ENCODE data around the gene SMOC1. TPM values are rescaled to one million over a fixed set of nuclear protein-coding genes. Genes with fewer than 3 reads are reported as not detected.

The SMOC1 gene, protein sequence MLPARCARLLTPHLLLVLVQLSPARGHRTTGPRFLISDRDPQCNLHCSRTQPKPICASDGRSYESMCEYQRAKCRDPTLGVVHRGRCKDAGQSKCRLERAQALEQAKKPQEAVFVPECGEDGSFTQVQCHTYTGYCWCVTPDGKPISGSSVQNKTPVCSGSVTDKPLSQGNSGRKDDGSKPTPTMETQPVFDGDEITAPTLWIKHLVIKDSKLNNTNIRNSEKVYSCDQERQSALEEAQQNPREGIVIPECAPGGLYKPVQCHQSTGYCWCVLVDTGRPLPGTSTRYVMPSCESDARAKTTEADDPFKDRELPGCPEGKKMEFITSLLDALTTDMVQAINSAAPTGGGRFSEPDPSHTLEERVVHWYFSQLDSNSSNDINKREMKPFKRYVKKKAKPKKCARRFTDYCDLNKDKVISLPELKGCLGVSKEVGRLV
- not detected for total RNA-seq
- not detected for polyA plus RNA-seq

DNA sequence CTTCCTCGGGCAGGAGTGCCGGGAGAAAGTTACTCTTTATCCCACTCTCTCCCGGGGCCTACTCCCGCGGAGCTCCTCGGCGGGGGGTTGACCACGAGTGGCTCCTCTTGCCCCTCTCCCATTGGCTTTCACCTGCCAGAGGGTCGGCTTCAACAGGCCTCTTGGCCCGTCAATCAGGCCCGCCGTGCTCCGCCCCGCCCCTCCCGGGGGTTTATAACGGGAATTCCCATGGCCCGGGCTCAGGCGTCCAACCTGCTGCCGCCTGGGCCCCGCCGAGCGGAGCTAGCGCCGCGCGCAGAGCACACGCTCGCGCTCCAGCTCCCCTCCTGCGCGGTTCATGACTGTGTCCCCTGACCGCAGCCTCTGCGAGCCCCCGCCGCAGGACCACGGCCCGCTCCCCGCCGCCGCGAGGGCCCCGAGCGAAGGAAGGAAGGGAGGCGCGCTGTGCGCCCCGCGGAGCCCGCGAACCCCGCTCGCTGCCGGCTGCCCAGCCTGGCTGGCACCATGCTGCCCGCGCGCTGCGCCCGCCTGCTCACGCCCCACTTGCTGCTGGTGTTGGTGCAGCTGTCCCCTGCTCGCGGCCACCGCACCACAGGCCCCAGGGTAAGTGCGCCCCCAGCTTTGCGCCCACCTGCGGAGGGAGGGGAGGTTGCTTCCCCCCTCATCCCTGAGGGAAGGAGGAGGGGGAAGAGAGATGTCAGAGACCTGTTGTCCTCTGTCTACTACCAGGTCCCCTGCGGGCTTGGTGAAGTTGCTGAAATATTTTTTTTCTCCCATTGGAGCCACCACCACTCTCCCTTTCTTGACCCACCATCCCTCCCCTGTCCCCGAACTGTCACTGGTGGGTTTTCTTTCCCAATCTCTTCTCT lies at the start of gene SMOC1:
SMOC1 (plus strand) TSS at position 242 of the 869 bp plus-strand sequence; CDS start at position 505, 263 bp downstream.
- no peak for ATAC-seq (ENCODE audit: low read depth in 2 of 2)
- Mint-ChIP-seq H3K27ac (no peak within 1 kb of the TSS), H3K4me3 (no peak within 1 kb of the TSS)

DNA sequence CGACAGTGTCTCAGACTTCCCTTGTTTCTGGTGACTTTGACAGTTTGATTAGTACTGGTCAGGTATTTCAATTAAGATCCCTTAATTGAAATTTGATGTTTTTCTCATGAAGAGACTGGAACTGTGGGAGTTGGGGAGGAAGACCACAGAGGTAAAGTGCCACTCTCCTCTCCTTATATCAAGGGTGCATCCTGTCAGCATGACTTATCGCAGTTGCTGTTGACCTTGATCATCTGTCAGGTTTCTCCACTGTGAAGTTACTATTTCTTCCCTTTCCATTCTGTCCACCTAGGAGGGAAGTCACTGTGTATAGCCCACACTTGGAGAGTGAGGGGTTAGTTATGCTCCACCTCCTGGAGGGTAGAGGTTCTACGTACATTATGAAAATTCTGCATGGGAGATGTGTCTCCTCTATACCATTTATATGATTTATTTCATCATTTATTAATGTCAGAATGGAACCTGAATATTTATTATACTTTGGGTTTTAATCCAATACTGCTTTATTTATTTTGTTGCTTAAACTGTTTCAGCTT lies 40.3 kb upstream of the SMOC1 start:
- Histone ChIP-seq H3K9me3 (ENCODE audit: control insufficient read depth in 2 of 2, low read length in 2 of 2) (no peaks in the 10 kb centered on the region), H3K4me1 (ENCODE audit: control insufficient read depth, insufficient read depth, low read length, poor library complexity, severe bottlenecking) (no peaks in the 10 kb centered on the region), H3K27me3 (ENCODE audit: control insufficient read depth, insufficient read depth, low read length) (peaks cover 16% of the 10 kb centered on the region), H3K4me3 (ENCODE audit: low read depth, low read length) (no peak overlapping the region), H3K27ac (ENCODE audit: insufficient read depth, low read length, poor library complexity, severe bottlenecking) (no peak overlapping the region), H3K36me3 (ENCODE audit: control insufficient read depth, insufficient read depth, low read length) (no peaks in the 10 kb centered on the region)
- Mint-ChIP-seq H3K4me3 (no peak overlapping the region), H3K36me3 (no peaks in the 10 kb centered on the region), H3K9me3 (peaks cover 0 to 1% (median 0%) of the 10 kb centered on the region in 7 donors), H3K4me1 (no peaks in the 10 kb centered on the region), H3K27me3 (peaks cover 5% of the 10 kb centered on the region), H3K27ac (no peak overlapping the region)
- ATAC-seq (ENCODE audit: low read depth in 2 of 2), result no peak
- no peak for DNase-seq

More for the DNA sequence above, at the start of gene SMOC1:
- Mint-ChIP-seq H3K36me3 (no peaks in the 10 kb centered on the region), H3K27me3 (peaks cover 70% of the 10 kb centered on the region), H3K9me3 (peaks cover 0 to 4% (median 0%) of the 10 kb centered on the region in 7 donors), H3K4me1 (peaks cover 0 to 4% (median 0%) of the 10 kb centered on the region in 4 donors)
- no peak for DNase-seq
- Histone ChIP-seq H3K4me3 (ENCODE audit: low read depth, low read length) (no peak within 1 kb of the TSS), H3K27ac (ENCODE audit: insufficient read depth, low read length, poor library complexity, severe bottlenecking) (no peak within 1 kb of the TSS), H3K27me3 (ENCODE audit: control insufficient read depth, insufficient read depth, low read length) (peaks cover 16% of the 10 kb centered on the region), H3K4me1 (ENCODE audit: control insufficient read depth, insufficient read depth, low read length, poor library complexity, severe bottlenecking) (no peaks in the 10 kb centered on the region), H3K36me3 (ENCODE audit: control insufficient read depth, insufficient read depth, low read length) (no peaks in the 10 kb centered on the region), H3K9me3 (ENCODE audit: control insufficient read depth in 2 of 2, low read length in 2 of 2) (no peaks in the 10 kb centered on the region)

DNA sequence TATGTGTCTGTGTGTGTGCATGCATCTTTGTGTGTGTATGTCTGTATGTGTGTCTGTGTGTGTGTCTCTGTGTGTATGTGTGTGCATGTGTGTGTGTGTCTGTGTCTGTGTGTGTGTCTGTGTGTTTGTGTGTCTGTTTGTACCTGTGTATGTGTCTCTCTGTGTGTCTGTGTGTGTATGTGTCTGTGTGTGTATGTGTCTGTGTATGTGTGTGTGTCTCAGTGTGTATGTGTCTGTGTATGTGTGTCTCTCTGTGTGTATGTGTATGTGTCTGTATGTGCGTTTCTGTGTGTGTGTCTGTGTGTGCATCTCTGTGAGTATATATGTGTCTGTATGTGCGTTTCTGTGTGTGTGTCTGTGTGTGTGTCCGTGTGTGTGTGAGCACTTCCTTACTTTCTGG lies 39.6 kb upstream of the SMOC1 start:
- H3K36me3 Mint-ChIP-seq, result no peaks in the 10 kb centered on the region
- H3K4me3 ChIP-seq (ENCODE audit: low read depth, low read length), result no peak overlapping the region
- DNase-seq, result no peak
- no peaks in the 10 kb centered on the region for H3K4me1 Mint-ChIP-seq
- H3K27me3 Mint-ChIP-seq, result peaks cover 5% of the 10 kb centered on the region
- no peaks in the 10 kb centered on the region for H3K4me1 ChIP-seq (ENCODE audit: control insufficient read depth, insufficient read depth, low read length, poor library complexity, severe bottlenecking)
- peaks cover 0 to 1% (median 0%) of the 10 kb centered on the region in 7 donors for H3K9me3 Mint-ChIP-seq
- no peak for ATAC-seq (ENCODE audit: low read depth in 2 of 2)
- peaks cover 16% of the 10 kb centered on the region for H3K27me3 ChIP-seq (ENCODE audit: control insufficient read depth, insufficient read depth, low read length)
- no peak overlapping the region for H3K4me3 Mint-ChIP-seq
- H3K27ac Mint-ChIP-seq, result no peak overlapping the region
- H3K27ac ChIP-seq (ENCODE audit: insufficient read depth, low read length, poor library complexity, severe bottlenecking), result no peak overlapping the region
- no peaks in the 10 kb centered on the region for H3K36me3 ChIP-seq (ENCODE audit: control insufficient read depth, insufficient read depth, low read length)
- no peaks in the 10 kb centered on the region for H3K9me3 ChIP-seq (ENCODE audit: control insufficient read depth in 2 of 2, low read length in 2 of 2)

DNA sequence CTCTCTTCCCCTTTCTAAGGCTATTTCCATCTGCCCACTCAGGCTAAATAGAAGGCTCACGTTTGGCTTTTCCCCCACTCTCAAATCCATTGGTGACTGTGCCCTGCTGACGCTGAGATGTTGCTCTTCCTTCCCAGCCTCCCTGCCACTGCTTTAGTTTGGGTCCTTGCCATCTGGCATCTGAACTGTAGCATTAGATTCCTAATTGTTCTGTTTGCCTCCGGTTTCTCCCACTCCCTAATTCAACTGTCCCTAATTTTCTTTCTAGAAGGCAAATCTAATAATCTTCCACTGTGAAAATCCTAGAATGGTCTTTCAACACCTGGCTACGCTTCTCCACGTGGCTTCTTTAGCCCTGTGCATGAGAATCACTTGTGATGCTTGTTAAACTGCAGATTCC lies 37.6 kb upstream of the SMOC1 start:
- Mint-ChIP-seq H3K4me3 (no peak overlapping the region), H3K36me3 (no peaks in the 10 kb centered on the region), H3K9me3 (peaks cover 0 to 1% (median 0%) of the 10 kb centered on the region in 7 donors), H3K27ac (no peak overlapping the region), H3K27me3 (peaks cover 5% of the 10 kb centered on the region), H3K4me1 (no peaks in the 10 kb centered on the region)
- no peaks in the 10 kb centered on the region for H3K36me3 ChIP-seq (ENCODE audit: control insufficient read depth, insufficient read depth, low read length)
- H3K9me3 ChIP-seq (ENCODE audit: control insufficient read depth in 2 of 2, low read length in 2 of 2), result no peaks in the 10 kb centered on the region
- H3K4me1 ChIP-seq (ENCODE audit: control insufficient read depth, insufficient read depth, low read length, poor library complexity, severe bottlenecking), result no peaks in the 10 kb centered on the region
- H3K27me3 ChIP-seq (ENCODE audit: control insufficient read depth, insufficient read depth, low read length), result peaks cover 19% of the 10 kb centered on the region
- DNase-seq, result no peak
- no peak overlapping the region for H3K4me3 ChIP-seq (ENCODE audit: low read depth, low read length)
- ATAC-seq (ENCODE audit: low read depth in 2 of 2), result no peak
- no peak overlapping the region for H3K27ac ChIP-seq (ENCODE audit: insufficient read depth, low read length, poor library complexity, severe bottlenecking)

DNA sequence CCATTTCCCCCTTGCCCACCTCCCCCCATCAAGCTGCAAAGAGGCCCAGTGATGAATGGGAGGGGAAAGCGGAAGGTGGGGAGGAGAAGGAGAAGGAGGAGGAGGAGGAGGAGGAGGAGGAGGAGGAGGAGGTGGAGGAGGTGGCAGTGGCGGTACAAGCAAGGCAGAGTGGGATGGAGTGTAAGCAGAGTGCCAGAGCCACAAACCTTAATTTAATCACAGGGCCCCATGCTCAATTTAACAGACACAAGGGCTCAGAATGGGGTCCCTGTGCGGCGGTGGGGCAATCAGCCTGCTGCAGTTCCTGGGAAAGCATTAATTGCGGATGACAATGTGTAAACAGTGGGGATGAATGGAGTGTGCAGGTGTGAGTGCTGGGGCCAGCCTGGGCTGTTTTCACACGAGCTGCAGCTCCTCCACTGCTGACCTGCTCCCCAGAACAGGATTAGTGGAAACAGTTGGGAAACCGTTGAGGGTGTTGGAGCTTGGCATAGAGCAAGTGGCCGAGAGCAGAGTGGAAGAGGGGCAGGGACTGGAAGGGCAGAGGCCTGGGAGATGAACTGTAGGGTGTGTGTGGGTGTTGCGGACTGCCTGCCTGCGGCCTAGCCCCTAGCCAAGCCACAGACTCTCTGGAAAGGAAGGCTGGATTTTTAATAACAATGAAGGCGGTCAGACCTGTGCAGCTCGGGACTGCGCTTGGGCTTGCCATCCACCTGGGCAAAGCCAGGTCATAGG lies 36.4 kb upstream of the SMOC1 start:
- Histone ChIP-seq H3K4me1 (ENCODE audit: control insufficient read depth, insufficient read depth, low read length, poor library complexity, severe bottlenecking) (no peaks in the 10 kb centered on the region), H3K9me3 (ENCODE audit: control insufficient read depth in 2 of 2, low read length in 2 of 2) (no peaks in the 10 kb centered on the region), H3K36me3 (ENCODE audit: control insufficient read depth, insufficient read depth, low read length) (no peaks in the 10 kb centered on the region), H3K4me3 (ENCODE audit: low read depth, low read length) (no peak overlapping the region), H3K27me3 (ENCODE audit: control insufficient read depth, insufficient read depth, low read length) (peaks cover 19% of the 10 kb centered on the region), H3K27ac (ENCODE audit: insufficient read depth, low read length, poor library complexity, severe bottlenecking) (no peak overlapping the region)
- no peaks in the 10 kb centered on the region for H3K36me3 Mint-ChIP-seq
- H3K27me3 Mint-ChIP-seq, result peaks cover 5% of the 10 kb centered on the region
- DNase-seq, result no peak
- no peak overlapping the region for H3K27ac Mint-ChIP-seq
- no peaks in the 10 kb centered on the region for H3K4me1 Mint-ChIP-seq
- H3K9me3 Mint-ChIP-seq, result peaks cover 0 to 1% (median 0%) of the 10 kb centered on the region in 7 donors
- H3K4me3 Mint-ChIP-seq, result no peak overlapping the region
- no peak for ATAC-seq (ENCODE audit: low read depth in 2 of 2)

DNA sequence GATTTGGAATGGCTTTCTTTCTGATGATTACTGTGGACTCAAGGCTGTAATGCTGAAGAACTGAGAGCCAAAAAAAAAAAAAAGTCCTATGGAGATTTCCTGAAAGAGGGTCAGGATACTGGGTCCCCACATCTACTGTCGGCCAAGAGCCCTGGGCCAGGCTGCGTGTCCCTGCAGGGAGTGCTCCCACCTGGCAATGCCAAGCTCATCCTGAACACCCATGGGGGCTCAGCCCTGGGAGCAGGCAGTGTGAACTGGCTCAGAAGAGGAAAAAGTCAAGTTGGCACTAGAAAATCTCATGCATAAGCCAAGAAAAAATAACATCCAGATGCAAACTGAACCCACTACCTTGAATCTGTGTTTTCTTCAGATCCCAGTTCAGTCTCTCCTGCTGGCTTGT lies 35.0 kb upstream of the SMOC1 start:
- H3K9me3 ChIP-seq (ENCODE audit: control insufficient read depth in 2 of 2, low read length in 2 of 2), result no peaks in the 10 kb centered on the region
- no peak overlapping the region for H3K27ac ChIP-seq (ENCODE audit: insufficient read depth, low read length, poor library complexity, severe bottlenecking)
- ATAC-seq (ENCODE audit: low read depth in 2 of 2) (no peak), DNase-seq (no peak)
- no peaks in the 10 kb centered on the region for H3K36me3 ChIP-seq (ENCODE audit: control insufficient read depth, insufficient read depth, low read length)
- Mint-ChIP-seq H3K9me3 (peaks cover 0 to 1% (median 0%) of the 10 kb centered on the region in 7 donors), H3K4me3 (no peak overlapping the region), H3K4me1 (no peaks in the 10 kb centered on the region), H3K27me3 (peaks cover 11% of the 10 kb centered on the region), H3K27ac (no peak overlapping the region), H3K36me3 (no peaks in the 10 kb centered on the region)
- no peak overlapping the region for H3K4me3 ChIP-seq (ENCODE audit: low read depth, low read length)
- H3K27me3 ChIP-seq (ENCODE audit: control insufficient read depth, insufficient read depth, low read length), result peaks cover 22% of the 10 kb centered on the region
- no peaks in the 10 kb centered on the region for H3K4me1 ChIP-seq (ENCODE audit: control insufficient read depth, insufficient read depth, low read length, poor library complexity, severe bottlenecking)

DNA sequence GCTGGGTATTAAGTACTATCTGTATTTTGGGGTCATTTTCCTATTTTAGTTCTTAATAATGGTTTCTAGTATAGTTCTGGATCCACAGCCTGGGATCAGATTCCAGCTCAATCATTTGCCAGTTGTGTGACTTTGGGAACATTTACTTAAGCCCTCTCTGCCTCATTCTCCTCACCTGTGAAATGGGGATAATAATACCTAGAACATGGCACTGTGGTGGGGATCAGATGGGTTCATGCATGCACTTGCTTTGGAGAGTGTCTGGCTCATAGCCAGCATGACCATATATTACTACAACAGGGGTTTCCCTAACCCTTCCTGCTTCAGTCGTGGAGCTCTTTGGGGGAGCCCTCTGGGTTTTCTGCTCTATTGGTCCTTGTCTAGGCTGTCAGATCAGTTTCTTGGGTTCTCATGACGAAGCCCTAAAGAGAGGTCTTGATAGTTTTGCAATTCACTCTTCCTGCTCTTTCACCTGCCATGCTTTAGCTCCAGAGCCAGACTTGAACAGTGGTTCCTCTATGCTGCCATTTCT lies 34.1 kb upstream of the SMOC1 start:
- Histone ChIP-seq H3K4me3 (ENCODE audit: low read depth, low read length) (no peak overlapping the region), H3K4me1 (ENCODE audit: control insufficient read depth, insufficient read depth, low read length, poor library complexity, severe bottlenecking) (no peaks in the 10 kb centered on the region), H3K27me3 (ENCODE audit: control insufficient read depth, insufficient read depth, low read length) (peaks cover 14% of the 10 kb centered on the region), H3K36me3 (ENCODE audit: control insufficient read depth, insufficient read depth, low read length) (no peaks in the 10 kb centered on the region), H3K9me3 (ENCODE audit: control insufficient read depth in 2 of 2, low read length in 2 of 2) (no peaks in the 10 kb centered on the region), H3K27ac (ENCODE audit: insufficient read depth, low read length, poor library complexity, severe bottlenecking) (no peak overlapping the region)
- H3K36me3 Mint-ChIP-seq, result no peaks in the 10 kb centered on the region
- no peak overlapping the region for H3K4me3 Mint-ChIP-seq
- H3K4me1 Mint-ChIP-seq, result no peaks in the 10 kb centered on the region
- no peak for DNase-seq
- ATAC-seq (ENCODE audit: low read depth in 2 of 2), result no peak
- peaks cover 15% of the 10 kb centered on the region for H3K27me3 Mint-ChIP-seq
- no peak overlapping the region for H3K27ac Mint-ChIP-seq
- H3K9me3 Mint-ChIP-seq, result peaks cover 0 to 1% (median 0%) of the 10 kb centered on the region in 7 donors
